ENCODE measurements around the gene CUTA.

The CUTA gene

GRCh38 chr6:33424855-33425667 lies 7.2 kb upstream of the CUTA start:
- DNase-seq (ENCODE audit: low read depth in 1 of 2, low spot score in 1 of 2), result no peak

- DNase-seq (ENCODE audit: low read depth in 1 of 2, low spot score in 1 of 2), result no peak
These were observed 5.9 kb upstream of the CUTA start for GRCh38 chr6:33423777-33424176.

- DNase-seq (ENCODE audit: low read depth in 1 of 2, low spot score in 1 of 2), result no peak
These were observed 3.4 kb upstream of the CUTA start for GRCh38 chr6:33421344-33421643.

- DNase-seq (ENCODE audit: low read depth in 1 of 2, low spot score in 1 of 2), result no peak
These were observed 2.8 kb upstream of the CUTA start for GRCh38 chr6:33420491-33421343.

GRCh38 chr6:33419580-33420490 lies 1.9 kb upstream of the CUTA start, which contains the start of gene SYNGAP1:
TSS of gene SYNGAP1 (plus strand) at chr6:33420065. CDS start at chr6:33420265, 200 bp downstream.
- DNase-seq (ENCODE audit: low read depth in 1 of 2, low spot score in 1 of 2), result no peak

- DNase-seq (ENCODE audit: low read depth in 1 of 2, low spot score in 1 of 2), result peak in 1 of 2 donors; percentile 26
These were observed 884 bp upstream of the CUTA start for GRCh38 chr6:33418690-33419291.

GRCh38 chr6:33417128-33417902 lies 592 bp downstream of the CUTA start:
- DNase-seq (ENCODE audit: low read depth in 1 of 2, low spot score in 1 of 2), result no peak

- no peak for DNase-seq (ENCODE audit: low read depth in 1 of 2, low spot score in 1 of 2)
These were observed 1.4 kb downstream of the CUTA start for GRCh38 chr6:33416386-33417127.

- DNase-seq (ENCODE audit: low read depth in 1 of 2, low spot score in 1 of 2), result no peak
These were observed 2.1 kb downstream of the CUTA start for GRCh38 chr6:33415831-33416230.

- DNase-seq (ENCODE audit: low read depth in 1 of 2, low spot score in 1 of 2), result no peak
These were observed 3.2 kb downstream of the CUTA start for GRCh38 chr6:33414592-33415271.

GRCh38 chr6:33413241-33414120 lies 4.4 kb downstream of the CUTA start:
- DNase-seq (ENCODE audit: low read depth in 1 of 2, low spot score in 1 of 2), result no peak

GRCh38 chr6:33412140-33413009 lies 5.5 kb downstream of the CUTA start:
- no peak for DNase-seq (ENCODE audit: low read depth in 1 of 2, low spot score in 1 of 2)

- DNase-seq (ENCODE audit: low read depth in 1 of 2, low spot score in 1 of 2), result no peak
These were observed 6.3 kb downstream of the CUTA start for GRCh38 chr6:33411632-33412005.

- DNase-seq (ENCODE audit: low read depth in 1 of 2, low spot score in 1 of 2), result no peak
These were observed 6.9 kb downstream of the CUTA start, which contains the start of gene PHF1 for GRCh38 chr6:33410711-33411631. TSS of gene PHF1 (plus strand) at chr6:33411014. CDS start at chr6:33412264, 1,250 bp downstream.

- DNase-seq (ENCODE audit: low read depth in 1 of 2, low spot score in 1 of 2), result peak; percentile 89 to 97
These were observed 7.7 kb downstream of the CUTA start for GRCh38 chr6:33410050-33410710.
